SK-N-DZ (cell line): ENCODE results near the gene ZFR2. TPM values are rescaled to one million over a fixed set of nuclear protein-coding genes. Genes with fewer than 3 reads are reported as not detected.
"Not testable (repeated sequence)": the region's sequence is repeated elsewhere in the genome, so short reads cannot be mapped to it uniquely, and the experiment has no call there.

Source experiments
- DNase-seq: peaks from one replicate; pipeline ENCODE4 v3.0.0-alpha.2; 2015; ENCODE audit warnings: low spot score
- polyA plus RNA-seq, 2 experiments: library from polyadenylated mRNA; depleted of rRNA; stranded (reverse); fragments of >200 nt; gene quantifications; 2 replicates each; pipeline ENCODE4 v1.2.3, GENCODE V29; 2014

Gene ZFR2
- polyA plus RNA-seq (2014; cell fraction: cytosol; rRNA removed): 0.88 and 1.1 TPM in 2 replicates
- 0.35 and 0.46 TPM in 2 replicates for polyA plus RNA-seq (2014; cell fraction: nucleus; rRNA removed)

GRCh38 chr19:3868770-3869456, at the start of gene ZFR2:
Gene ZFR2, minus strand, starts transcription at chr19:3869038. Its CDS starts 21 bp downstream, at chr19:3869017.
- no peak for DNase-seq

- no peak for DNase-seq
Measured at GRCh38 chr19:3916033-3916432, 47.2 kb upstream of the ZFR2 start.

GRCh38 chr19:3914199-3914598, 45.4 kb upstream of the ZFR2 start:
- no peak for DNase-seq

DNA sequence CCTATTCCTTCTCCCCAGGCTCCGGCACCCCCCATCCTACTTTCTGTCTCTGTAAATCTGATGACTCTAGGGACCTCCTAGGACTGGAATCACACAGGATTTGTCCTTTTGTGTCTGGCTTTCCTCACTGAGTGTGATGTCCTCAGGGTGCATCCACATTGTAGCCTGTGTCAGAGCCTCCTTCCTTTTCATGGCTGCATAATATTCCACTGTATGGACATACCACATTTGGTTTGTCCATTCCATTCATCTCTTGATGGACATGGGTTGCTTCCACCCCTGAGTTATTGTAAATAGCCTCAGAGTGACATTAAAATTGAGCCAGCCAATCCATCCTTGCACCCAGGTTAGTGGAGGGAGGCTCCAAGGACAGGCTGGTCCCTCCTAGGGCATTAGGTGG, 41.3 kb upstream of the ZFR2 start:
- no peak for DNase-seq

DNA sequence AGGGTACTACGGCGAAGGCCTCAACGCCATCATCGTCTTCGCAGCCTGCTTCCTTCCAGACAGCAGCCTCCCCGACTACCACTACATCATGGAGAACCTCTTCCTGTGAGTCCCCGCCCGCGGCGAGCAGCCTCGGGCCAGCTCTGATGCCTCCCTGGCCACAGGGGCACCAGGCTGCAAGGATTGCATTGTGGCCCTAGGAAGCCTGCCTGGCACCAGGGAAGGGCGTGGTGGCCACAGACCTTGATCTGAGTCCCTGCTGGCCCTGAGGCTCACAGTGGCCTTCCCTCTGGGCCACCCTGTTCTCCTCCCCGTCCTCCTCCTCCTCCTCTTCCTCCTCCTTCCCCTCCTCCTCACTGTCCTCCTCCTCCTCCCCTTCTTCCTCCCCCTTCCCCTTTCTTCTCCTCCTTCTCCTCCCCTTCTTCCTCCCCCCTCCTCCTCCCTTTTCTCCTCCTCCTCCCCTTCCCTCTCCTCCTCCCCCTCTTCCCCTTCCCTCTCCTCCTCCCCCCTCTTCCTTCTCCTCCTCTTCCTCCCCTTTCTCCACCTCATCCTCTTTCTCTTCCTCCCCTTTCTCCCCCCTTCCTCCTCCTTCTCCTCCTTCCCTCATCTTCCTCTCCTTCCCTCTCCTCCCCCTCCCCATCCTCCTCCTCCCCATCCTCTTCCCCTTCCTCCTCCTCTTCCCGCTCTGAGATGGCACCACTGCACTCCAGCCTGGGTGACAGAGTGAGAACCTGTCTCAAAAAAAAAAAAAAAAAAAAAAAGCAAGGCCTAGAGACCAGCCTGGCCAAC, 39.6 kb upstream of the ZFR2 start:
- DNase-seq: no peak

GRCh38 chr19:3907626-3908265, 38.9 kb upstream of the ZFR2 start:
- no peak for DNase-seq

DNA sequence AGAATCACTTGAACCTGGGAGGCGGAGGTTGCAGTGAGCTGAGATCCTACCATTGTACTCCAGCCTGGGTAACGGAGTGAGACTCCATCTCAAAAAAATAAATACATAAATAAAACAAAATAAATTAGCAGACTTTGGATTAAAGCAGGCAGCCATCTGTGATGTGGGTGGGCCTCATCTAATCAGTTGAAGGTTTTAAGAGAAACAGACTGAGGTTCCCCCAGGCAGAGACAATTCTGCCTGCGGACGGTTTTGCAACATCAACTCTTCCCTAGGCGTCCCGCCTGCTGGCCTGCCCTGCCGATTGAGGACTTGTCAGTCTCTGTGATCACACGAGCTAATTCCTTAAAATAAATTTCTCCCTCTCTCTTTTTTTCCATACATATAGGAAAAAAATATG, 35.4 kb upstream of the ZFR2 start:
- DNase-seq: no peak

DNA sequence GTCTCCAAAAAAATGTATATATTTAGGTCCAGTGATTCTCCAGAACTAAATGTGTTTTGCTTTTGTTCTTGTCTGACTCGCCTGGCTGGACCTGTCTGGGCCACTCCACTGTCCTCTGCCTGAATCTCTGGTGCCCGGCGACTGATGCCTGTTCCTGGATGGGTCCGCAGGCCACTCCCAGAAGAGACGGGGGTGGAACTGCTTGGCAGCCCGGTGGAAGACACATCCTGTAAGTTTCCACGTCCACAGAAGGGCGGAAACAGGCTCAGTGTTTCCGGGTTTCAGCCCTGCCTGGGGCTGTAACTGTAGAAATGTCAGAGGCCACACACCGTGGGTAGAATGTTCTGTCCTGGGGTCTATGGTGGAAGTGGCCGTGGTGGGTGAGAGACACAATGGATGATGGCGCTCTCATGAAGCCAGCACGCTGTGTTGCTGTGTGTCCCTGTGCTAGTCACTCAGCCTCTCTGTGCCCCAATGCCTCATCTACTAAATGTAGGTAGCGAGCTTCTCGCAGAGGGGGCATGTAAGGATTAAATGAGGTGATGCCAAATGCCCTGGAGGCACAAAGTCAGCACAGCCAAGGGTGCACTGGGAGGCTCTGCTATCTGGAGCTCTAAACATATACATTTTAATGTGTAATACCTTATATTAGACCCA, 33.6 kb upstream of the ZFR2 start:
- no peak for DNase-seq

- no peak for DNase-seq
Measured at GRCh38 chr19:3899531-3900294, 30.9 kb upstream of the ZFR2 start.

DNA sequence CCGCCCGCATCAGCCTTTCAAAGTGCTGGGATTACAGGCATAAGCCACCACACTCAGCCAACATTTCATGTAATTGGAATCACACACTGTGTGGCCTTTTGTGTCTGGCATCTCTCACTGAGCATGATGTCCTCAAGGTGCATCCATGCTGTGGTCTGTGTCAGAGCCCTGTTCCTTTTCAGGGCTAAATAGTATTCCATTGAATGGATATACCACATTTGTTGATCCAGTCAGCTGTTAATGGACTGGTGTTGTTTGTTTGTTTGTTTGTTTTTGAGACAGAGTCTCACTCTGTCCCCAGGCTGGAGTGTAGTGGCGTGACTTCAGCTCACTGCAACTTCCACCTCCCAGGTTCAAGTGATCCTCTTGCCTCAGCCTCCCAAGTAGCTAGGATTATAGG, 29.6 kb upstream of the ZFR2 start:
- DNase-seq: no peak

DNA sequence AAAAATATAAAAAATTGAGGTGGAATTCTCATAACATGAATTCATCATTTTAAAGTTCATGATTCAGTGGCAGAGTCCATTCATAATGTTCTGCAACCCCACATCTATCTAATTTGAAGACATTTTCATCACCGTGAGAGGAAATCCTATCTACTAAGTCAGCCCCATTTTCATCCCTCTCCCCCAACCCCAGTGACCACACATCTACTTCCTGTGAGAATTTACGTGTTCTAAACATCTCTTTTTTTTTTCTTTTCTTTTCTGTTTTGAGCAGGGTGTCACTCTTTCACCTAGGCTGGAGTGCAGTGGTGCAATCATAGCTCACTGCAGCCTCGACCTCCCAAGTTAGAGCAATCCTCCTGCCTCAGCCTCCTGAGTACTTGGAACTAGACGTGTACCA, 29.1 kb upstream of the ZFR2 start:
- no peak for DNase-seq

- DNase-seq: no peak
Measured at GRCh38 chr19:3895788-3896187, 26.9 kb upstream of the ZFR2 start.

GRCh38 chr19:3894959-3895358, 26.1 kb upstream of the ZFR2 start:
- DNase-seq: not testable (repeated sequence)

DNA sequence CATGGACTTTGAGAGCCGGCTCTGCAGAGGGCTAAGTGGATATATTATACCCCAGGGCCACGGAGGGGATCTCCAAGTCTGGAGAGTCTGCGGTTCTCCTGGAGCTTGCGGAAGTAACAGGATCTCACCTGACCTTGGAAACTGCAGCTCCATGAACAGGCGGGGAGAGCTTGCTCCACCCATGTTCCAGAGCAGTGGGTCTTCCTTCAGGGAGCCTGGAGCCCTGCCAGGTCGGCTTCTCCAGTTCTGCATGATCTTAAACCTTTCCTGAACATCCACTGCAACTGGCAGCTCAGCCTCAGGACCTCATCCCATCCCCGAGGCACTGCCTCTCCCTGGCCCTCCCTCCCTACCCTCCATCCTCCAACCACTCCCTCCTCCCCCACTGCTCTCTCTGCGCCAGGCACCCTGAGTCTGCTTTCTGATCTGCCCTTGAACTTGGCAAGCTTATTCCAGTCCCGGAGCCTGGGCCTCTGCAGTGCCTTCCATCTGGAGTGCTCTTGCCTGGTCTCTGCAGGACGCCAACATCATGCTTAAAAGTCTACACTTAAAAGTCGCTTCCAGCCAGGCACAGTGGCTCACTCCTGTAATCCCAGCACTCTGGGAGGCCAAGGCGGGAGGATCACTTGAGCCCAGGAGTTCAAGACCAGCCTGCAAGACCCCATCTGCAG, 24.8 kb upstream of the ZFR2 start:
- DNase-seq: no peak

DNA sequence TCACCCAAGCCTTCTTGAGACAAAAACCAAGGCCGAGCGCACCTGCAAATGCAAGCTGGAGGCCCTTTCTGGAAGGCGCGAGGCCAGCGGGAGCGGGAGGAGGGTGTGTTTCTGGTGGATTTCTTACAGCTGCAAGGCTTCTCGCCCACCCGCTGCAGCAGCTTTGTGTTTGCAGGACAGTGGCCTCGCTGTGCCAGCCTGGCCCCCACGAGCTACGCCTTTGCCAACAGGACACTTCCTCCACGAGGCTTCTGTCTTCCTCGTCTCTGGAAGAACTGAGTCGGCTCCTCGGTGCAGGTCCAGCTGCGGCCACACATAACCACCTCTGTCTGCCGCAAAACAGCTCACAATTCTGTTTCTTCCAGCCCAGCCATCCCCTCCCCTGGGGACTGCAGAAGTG, 21.8 kb upstream of the ZFR2 start:
- no peak for DNase-seq

- DNase-seq: no peak
Measured at GRCh38 chr19:3882041-3882384, 13.2 kb upstream of the ZFR2 start.

GRCh38 chr19:3881272-3882040, 12.6 kb upstream of the ZFR2 start:
- peak; percentile 53 for DNase-seq

GRCh38 chr19:3880471-3881271, 11.8 kb upstream of the ZFR2 start, which contains the start of gene ATCAY:
Gene ATCAY, plus strand, starts transcription at chr19:3880685. Its CDS starts 5,083 bp downstream, at chr19:3885768.
- peak; percentile 87 for DNase-seq

- DNase-seq: no peak
Measured at GRCh38 chr19:3879656-3880055, 10.8 kb upstream of the ZFR2 start.
